ENCODE results near the gene AADACL3.

DNA sequence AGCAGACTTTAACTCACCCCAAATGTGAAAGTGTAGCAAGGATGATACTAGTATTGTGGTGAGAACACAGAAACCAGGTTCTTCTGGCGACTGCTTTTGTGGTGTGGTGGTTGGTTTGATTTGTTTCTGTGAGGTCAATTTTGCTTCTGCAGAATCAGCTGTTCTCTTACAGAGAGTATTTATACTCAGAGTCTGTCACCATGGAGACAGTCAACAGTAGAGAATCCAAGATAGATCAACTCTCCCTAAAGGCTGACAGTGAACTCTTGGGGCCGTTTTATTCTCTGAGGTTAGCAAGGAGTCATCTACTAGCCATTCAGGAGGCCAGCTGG, 30.0 kb downstream of the AADACL3 start, which contains the start of gene CFAP107:
- TF ChIP-seq, protein P1, sequence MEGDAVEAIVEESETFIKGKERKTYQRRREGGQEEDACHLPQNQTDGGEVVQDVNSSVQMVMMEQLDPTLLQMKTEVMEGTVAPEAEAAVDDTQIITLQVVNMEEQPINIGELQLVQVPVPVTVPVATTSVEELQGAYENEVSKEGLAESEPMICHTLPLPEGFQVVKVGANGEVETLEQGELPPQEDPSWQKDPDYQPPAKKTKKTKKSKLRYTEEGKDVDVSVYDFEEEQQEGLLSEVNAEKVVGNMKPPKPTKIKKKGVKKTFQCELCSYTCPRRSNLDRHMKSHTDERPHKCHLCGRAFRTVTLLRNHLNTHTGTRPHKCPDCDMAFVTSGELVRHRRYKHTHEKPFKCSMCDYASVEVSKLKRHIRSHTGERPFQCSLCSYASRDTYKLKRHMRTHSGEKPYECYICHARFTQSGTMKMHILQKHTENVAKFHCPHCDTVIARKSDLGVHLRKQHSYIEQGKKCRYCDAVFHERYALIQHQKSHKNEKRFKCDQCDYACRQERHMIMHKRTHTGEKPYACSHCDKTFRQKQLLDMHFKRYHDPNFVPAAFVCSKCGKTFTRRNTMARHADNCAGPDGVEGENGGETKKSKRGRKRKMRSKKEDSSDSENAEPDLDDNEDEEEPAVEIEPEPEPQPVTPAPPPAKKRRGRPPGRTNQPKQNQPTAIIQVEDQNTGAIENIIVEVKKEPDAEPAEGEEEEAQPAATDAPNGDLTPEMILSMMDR (IDR thresholded peaks at IDR 0.05): no peak
- TF ChIP-seq POLR2AphosphoS5 (IDR thresholded peaks at IDR 0.05) (no peak), POLR2A (IDR thresholded peaks at IDR 0.05) (no peak), EP300 (IDR thresholded peaks at IDR 0.05) (no peak)

Measured in gastroesophageal sphincter (tissue), 3 donors.